GM12801 (cell line): ENCODE measurements around the gene ARHGEF17.

ENCODE experiments used
- CTCF ChIP-seq: IDR thresholded peaks from one replicate; pipeline ENCODE4 v1.5.1; 2011; ENCODE audit warnings: control low read depth; ENCODE audit not compliant: insufficient read length; ENCODE audit errors: extremely low read depth

The ARHGEF17 gene

GRCh38 chr11:73285721-73286120 is 22.4 kb upstream of the ARHGEF17 start:
- no peak for TF ChIP-seq CTCF

DNA sequence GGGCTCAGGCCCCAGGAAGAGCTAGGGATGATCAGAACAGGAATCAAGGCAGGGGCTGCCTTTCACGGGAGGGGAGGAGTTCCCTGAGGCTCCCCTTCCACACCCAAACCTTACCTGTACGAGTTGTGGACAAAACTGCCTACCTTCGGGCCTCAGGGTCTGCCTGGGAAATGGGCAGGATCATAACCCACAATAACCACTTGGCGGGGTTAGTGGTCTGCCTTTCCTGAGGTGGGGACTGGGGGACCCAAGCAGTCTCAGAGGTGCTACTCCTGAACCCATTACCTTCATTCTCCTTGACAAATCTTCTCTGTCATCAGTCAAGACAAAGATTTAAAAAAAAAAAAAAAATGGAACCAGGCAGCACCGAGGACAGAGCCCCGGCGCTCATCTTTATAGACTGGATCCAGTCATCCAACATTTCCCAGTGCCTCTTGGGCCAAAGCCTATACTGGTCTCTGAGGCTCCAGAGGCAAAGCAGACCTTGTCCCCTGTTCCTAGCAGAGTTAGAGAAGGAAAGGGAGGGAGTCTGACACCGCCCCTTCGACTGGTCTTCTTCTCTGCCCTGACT is 21.8 kb upstream of the ARHGEF17 start:
- no peak for TF ChIP-seq CTCF

DNA sequence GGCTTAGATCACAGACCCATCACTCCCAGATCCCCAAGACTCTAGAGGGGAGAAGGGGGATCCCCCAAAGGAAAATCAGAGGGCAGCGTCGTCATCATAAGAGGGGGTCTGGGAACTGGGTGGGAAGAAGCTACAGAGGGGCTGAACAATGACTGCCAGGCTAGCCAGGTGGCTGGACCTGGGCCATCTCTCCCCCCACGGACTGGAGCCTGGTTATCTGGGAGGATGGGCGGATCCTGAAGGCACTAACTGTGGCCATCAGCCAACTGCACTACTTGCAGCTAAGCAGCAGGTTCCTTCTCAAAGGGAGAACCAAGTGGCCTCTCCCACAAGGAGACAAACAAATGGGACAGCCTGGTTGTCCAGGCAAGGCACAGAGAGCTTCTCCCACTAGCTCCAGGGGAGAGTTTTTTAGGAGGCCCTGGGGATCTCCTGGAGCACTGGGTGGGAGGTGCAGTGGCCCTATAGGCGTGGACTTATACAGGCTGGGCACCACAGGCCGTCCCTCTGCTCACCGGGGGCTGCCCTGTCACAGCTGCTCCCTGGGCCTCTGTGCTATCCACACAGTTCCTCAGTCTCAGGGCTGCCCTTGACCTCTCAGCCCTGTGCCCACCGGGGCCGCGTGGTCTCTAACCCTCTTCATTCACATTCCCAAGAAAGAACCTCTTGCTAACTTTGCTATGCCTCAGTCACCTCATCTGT is 20.5 kb upstream of the ARHGEF17 start:
- no peak for TF ChIP-seq CTCF

DNA sequence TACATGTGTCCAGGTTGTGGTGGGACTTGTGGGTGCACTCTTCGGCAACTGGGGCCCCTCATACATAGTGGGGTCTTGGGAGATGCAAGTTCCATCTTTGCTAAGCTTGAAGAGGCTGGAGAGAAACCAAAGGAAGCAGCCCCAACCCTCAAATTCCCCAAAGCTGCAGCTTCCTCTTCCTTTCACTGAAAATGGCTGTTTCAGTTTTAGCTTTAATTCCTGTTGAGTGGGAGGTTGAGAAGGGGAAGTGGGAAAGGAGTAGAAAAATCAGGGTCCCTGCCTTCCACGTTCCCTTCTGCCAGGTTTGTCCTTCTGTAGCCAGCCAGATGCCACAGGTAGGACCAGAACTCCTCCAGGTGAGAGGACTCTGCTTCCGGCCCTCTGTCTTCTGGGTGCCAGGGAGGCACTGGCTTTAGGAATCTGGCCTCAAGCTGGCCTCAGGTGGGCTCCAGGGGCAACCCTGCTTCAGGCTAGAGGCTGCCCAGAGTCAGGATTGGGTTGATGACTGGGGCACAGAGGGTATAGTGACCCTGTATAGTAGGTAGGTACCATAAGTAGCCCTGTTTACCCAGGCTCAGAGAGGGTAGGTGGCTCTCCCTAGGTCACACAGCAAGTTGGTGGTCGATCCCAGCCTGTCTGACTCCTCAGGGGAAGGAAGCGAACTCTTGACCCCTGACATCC is 19.7 kb upstream of the ARHGEF17 start:
- TF ChIP-seq CTCF = no peak

- peak; percentile 69 for TF ChIP-seq CTCF
These were observed 19.0 kb upstream of the ARHGEF17 start for GRCh38 chr11:73288873-73289707.

DNA sequence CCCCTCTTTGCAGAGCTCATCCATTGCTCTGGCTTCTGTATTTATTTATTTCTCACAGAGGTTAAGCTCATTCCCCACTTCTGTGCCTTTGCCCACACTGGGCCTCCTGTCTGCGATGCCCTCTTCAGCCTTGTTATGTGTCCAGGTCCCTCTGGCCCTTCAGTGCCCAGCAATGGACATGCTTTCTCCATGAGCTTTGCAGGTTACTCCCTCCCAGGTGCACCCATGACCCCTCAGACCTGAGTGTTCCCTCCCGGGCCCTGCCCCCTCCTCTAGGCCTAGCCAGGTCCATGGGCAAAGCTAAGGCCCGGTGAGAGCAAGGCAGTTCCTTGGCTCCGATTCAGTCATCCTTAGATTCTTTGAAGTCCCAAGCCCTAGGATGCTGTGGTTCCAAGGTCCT is 17.5 kb upstream of the ARHGEF17 start:
- no peak for TF ChIP-seq CTCF

DNA sequence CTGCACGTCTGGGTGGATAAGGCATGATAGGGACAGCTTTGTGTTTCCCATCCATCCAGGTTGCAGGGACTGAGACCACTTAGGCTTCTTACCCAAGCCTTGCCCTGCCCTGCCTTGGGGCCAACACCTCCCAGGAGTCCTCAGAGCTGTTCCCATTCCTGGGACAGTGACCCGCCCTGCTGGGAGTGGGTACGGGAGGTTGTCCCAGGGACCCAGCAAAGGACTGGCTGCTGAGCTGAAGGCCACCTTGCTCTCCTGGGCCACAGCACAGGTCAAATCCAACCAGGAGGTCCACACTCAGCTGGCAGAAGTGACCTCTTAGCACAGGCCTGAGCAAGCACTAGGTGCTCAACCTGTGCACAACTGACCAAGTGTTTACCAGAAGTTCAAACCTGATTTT is 16.9 kb upstream of the ARHGEF17 start:
- no peak for TF ChIP-seq CTCF
